NCI-H2107 (cell line): ENCODE data around the gene CRYAA.
"Not testable (repeated sequence)": the region's sequence is repeated elsewhere in the genome, so short reads cannot be mapped to it uniquely, and the experiment has no call there.

Experiments
- DNase-seq: peaks from one replicate; lab custom pipeline; 2025; lab: John Stamatoyannopoulos, UW

The CRYAA gene

GRCh38 chr21:43177043-43177906, 8.5 kb downstream of the CRYAA start:
- DNase-seq: not testable (repeated sequence)

DNA sequence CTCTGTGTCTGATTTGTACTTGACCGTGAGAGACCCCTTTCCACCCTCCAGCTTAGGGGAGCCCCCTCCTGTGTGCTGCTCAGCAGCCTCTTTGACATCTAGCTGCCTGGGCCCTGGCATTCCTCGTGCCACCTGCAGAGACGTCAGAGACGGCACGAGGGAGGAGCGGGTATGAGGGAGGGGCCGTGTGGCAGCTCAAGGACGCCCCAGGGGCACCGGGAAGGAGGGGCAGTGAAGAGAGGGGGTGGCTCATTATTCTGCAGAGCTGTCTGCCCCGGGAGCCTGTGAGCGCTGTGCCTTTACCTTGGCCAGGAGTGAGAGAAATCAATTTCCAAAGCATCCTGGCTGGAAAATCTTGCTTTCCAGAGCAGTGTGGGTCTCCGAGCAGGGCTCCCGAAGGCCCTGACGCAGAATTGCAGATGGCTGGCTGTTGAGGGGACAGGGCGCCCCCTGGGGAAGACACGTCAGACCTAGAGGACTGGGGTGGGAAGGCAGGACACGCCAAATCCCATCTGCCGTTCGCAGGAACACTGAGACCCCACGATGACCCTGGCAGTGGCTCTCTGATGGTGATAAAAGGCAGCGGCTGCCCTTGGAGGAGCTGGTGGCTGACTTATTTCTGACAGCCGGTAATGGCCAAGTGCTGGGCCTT, 9.5 kb downstream of the CRYAA start:
- not testable (repeated sequence) for DNase-seq

DNA sequence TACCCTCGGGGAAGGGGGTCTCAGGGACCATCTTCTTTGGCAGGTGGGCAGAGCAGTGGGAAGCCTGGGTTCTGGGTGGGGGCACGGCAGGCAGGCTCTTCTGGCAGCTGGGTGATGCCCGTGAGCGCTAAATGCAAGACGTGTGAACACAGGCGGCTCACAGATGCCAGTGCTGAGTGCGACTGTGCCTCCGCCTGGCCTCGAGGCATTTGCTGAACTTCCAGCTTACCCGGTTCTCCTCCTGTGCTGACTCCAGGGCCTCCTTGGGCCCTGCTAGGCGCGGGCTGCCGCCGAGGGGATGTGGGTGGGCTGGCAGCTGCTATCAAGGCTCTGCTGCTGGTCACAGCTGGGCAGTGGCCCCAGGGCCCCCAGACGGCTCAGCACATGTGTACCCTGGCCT, 12.2 kb downstream of the CRYAA start:
- not testable (repeated sequence) for DNase-seq

GRCh38 chr21:43187268-43187667, 18.5 kb downstream of the CRYAA start:
- not testable (repeated sequence) for DNase-seq

DNA sequence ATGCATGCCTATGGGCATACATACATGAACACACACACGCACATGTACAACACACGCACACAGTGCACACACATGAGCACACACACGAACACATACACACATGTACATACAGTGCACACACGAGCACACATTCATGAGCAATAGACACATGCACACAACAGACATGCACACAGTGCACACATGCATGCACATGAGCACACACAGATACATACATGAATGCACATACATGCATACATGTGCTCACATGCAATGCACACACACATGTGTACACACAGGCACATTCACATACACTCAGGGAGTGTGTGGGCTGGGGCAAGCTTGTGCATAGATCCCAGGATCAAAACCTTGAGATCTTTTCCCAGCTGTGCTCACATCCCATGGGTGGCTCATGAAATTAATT, 18.9 kb downstream of the CRYAA start:
- DNase-seq: no peak

DNA sequence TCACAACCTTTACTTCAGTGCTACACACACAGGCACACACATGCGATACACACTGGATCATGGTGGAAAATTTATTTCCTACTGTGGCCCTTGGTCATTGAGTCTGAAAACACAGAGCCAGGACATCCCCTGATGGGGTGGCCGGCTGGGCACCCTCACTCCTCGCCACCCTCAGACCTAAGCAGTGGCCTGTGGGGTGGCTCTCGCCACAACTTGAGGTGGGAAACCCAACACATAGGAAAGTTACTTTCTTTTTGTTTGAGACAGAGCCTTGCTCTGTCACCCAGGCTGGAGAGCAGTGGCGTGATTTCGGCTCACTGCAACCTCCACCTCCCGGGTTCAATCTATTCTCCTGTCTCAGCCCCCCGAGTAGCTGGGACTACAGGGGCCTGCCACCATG, 19.4 kb downstream of the CRYAA start:
- no peak for DNase-seq

GRCh38 chr21:43188592-43189210, 19.9 kb downstream of the CRYAA start:
- no peak for DNase-seq

DNA sequence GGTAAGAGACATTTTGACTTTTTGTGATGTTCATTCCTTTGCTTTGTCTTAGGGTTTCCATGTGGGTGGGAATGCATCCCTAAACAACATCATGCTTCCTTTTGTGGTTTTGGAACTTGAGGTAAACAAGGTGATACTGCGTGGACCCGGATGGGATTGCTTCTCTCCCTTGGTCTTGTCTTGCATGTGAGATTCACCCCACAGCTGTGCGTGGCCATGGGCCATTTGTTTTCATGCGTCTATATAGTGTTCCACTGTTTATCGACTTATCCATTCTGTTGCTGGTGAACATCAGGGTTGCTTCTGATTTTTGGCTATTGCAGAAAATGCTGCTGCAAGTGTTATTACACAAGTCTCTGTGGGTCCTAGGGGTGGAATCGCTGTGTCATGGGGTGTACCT, 21.1 kb downstream of the CRYAA start:
- no peak for DNase-seq

DNA sequence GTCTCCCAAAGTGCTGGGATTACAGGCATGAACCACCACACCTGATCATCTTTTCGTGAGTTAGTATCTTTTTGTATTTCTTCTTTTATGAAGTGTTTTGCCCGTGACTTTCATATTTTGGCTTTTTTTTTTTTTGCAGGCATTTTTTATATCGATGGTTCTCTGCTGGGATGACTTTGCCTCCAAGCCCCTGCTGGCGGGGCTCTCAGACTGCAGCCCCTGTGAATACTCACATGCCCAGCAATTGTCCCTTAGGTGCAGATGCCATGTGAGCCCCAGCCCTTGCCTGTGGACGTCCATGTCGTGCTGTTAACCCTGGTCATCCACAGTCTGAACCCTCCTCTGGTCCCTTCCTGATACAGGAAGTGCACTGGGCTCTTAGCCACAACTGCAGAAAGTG, 21.7 kb downstream of the CRYAA start:
- DNase-seq: no peak

GRCh38 chr21:43190951-43191350, 22.1 kb downstream of the CRYAA start:
- DNase-seq: no peak

- DNase-seq: no peak
Measured at GRCh38 chr21:43191521-43191920, 22.7 kb downstream of the CRYAA start.

DNA sequence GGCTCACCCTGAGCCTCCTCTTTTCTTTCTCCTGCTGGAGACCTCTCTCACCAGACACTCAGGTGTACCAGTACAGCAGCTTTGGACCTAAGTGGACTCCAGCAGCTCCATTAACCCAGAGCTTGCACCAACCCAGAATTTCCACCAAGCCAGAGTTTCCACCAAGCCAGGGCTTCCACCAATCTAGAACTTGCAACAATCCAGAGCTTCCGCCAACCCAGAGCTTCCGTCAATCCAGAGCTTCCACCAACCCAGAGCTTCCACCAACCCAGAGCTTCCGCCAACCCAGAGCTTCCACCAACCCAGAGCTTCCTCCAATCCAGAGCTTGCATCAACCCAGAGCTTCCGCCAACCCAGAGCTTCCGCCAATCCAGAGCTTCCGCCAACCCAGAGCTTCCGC, 23.2 kb downstream of the CRYAA start:
- DNase-seq: no peak

DNA sequence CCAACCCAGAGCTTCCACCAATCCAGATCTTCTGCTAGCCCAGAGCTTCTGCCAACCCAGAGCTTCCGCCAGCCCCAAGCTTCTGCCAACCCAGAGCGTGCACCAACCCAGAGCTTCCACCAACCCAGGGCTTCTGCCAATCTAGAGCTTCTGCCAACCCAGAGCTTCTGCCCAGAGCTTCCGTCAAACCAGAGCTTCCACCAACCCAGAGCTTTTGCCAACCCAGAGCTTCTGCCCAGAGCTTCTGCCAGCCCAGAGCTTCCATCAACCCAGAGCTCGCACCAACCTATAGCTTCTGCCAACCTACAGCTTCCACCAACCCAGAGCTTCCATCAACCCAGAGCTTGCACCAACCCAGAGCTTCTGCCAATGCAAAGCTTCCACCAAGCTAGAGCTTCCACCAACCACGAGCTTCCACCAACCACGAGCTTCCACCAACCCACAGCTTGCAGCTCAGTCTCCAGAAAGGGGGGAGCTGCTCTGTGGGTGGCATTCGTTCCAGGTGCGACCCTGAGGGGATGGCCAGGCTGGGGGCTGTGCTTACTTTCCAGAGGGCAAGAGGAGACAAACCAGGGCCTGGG, 23.8 kb downstream of the CRYAA start:
- no peak for DNase-seq

DNA sequence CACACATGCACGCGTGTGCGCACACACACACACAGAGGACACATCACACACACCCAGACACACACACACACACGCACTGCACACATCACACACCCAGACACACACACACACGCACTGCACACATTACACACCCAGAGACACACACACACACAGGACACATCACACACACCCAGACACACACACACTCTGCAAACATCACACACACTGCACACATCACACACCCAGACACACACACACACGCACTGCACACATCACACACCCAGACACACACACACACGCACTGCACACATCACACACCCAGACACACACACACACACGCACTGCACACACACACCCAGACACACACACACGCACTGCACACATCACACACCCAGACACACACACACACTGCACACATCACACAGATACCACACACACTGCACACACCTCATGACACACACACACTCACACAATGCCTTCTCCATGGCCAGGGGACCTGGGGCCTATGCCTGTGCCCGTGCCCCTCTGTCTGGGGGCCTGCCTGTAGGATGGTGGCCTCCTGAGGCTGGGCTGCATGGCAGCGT, 24.4 kb downstream of the CRYAA start:
- DNase-seq: no peak

DNA sequence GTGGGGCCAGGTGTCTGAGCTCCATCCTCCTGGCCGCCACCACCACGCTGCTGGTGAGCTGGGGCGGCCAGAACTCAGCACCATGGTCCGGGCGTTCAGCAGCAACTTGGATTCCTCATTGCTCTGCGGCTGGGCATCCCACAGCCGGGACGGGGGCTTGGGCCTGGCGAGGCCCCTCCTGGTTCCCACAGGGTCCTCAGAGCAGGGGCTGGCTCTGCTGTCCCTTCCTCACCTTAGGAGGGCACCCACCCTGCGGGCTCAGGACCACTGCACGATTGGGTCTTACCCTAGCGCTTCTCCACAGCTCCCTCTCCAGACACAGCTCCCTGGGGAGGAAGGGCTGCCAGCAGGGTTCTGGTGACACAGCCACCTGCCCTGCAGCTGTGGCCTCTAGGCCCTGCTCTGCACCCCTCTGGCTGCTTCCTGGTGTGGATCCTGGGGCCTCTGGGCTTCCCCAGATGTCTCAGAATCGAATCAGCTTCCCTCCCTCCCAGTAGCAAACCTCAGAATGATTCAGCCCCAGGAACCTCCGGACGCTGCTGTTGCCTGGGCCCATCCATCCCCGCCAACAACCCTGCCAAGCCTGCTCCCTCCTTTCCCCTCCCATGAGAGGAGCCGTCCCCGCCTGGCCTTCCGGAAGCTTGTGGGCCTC, 25.0 kb downstream of the CRYAA start:
- DNase-seq: peak; percentile 30

DNA sequence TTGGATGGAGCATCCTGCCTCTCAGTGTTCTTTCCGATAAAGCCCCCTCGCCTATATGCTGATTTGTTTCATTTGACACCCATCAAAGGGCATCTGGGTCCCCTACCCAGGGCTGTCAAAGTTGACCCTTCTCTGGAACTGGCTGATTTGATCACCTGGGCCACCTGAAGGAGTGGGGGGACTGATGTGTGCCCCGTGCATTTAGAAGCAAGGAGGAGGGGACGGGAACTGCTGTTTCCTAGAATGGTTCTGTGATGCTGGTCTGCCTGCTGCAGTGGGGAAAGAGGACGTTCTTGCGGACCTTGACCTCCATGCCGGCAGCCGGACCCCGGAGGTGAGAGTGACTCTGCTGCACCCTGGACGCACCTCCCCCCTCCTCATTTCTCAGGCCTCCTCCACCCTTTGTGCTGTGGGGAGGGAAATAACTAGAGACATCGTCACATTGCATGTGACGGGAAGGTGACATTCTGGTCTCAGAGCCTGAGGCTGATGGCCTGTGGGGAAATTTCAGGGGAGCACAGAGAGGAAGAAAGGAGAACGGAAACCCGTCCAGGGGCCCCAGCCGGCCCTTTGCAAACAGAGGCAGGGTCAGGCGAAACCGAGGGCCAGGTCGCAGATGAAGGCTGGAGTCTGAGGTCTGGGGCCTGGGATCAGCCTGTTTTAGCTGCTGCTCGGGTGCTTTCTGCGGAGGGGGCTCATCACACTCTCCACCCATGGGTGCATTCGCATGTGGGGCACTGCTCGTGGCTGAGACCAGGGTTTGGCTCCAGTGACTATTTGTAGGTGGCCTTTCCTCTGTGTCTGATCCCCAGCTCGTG, 25.7 kb downstream of the CRYAA start:
- no peak for DNase-seq

GRCh38 chr21:43195121-43196021, 26.6 kb downstream of the CRYAA start:
- DNase-seq: no peak

DNA sequence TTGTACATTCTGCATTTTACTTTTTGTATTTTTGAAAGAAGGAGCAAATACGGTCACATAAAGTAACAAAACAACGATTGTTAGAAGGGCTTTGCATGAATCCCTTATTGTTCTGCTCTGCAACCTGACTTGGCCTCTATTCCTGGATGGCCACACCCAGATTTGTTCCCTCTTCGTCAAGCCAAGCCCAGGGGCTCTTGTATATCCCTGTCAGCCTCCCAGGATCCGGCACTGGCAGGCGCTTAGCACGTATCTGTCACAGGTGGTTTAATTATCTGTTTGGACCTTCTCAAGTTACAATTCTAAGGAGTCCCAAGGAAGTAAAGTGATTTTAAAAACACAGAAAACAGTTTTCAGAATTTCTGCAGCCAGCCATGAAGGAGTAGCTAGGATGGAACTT, 28.0 kb downstream of the CRYAA start:
- DNase-seq: peak; percentile 23

GRCh38 chr21:43198376-43198775, 29.6 kb downstream of the CRYAA start:
- DNase-seq: no peak

GRCh38 chr21:43201491-43201890, 32.7 kb downstream of the CRYAA start:
- no peak for DNase-seq
